GM10266 (cell line): ENCODE data around the gene TP53TG5.

Experiments
- DNase-seq: peaks from one replicate; pipeline ENCODE4 v3.0.0; 2012; ENCODE audit errors: extremely low spot score
- CTCF ChIP-seq: IDR thresholded peaks from 2 replicates; pipeline ENCODE4 v1.5.1; 2012; ENCODE audit warnings: mild to moderate bottlenecking, low read depth; ENCODE audit not compliant: control insufficient read depth, insufficient read depth; ENCODE audit errors: missing control alignments

Gene TP53TG5

GRCh38 chr20:45419188-45420091 is 41.3 kb upstream of the TP53TG5 start:
- TF ChIP-seq CTCF = no peak
- peak; percentile 31 for DNase-seq

GRCh38 chr20:45416917-45417316 is 38.8 kb upstream of the TP53TG5 start:
- DNase-seq = no peak
- TF ChIP-seq CTCF = no peak

GRCh38 chr20:45415822-45416637 is 37.9 kb upstream of the TP53TG5 start, which contains the start of gene PIGT:
Gene PIGT, plus strand, starts transcription at chr20:45416141. Its CDS starts 16 bp downstream, at chr20:45416157.
- TF ChIP-seq CTCF = no peak
- peak; percentile 89 for DNase-seq

- no peak for DNase-seq
- TF ChIP-seq CTCF = no peak
Observed at GRCh38 chr20:45413479-45413878, 35.4 kb upstream of the TP53TG5 start.

GRCh38 chr20:45412653-45413052 is 34.5 kb upstream of the TP53TG5 start:
- DNase-seq = no peak
- no peak for TF ChIP-seq CTCF

- TF ChIP-seq CTCF = no peak
- no peak for DNase-seq
Observed at GRCh38 chr20:45410887-45411286, 32.8 kb upstream of the TP53TG5 start.
